Glomerular visceral epithelial cell (primary cell): Measurements from ENCODE around the gene SLC39A11.
"Not testable (repeated sequence)": the region's sequence is repeated elsewhere in the genome, so short reads cannot be mapped to it uniquely, and the experiment has no call there.

Source experiments
- DNase-seq: peaks from one replicate; pipeline ENCODE4 v3.0.0-alpha.2; 2016; ENCODE audit errors: extremely low spot score

The SLC39A11 gene

DNA sequence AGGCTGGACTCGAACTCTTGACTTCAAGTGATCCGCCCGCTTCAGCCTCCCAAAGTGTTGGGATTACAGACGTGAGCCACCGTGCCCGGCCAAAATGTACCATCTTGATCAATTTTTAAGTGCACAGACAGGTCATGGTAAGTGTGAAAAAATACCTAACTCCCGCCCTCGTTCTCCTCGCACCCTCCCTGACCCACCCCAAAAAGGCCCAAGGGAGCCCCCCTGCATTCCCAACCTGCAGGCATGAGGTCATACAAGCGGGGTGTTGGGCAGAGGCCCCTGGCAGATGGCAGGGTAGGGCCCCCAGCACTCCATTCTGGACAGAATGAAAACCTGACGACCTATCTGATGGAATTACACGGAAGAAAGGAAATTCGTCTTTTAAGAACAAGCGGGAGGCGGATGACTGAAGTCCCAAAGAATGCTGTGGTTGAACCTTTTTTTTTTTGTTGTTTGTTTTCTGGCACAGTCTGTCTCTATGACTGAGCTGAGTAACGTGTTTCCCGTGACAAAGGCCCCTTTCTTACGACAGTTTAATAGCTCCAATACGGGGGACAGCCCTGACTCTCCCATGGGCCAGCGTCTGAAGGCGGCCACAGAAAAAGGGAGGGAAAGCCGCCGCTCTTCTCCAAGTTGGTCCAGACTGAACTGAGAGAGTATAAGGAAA, 376.4 kb downstream of the SLC39A11 start:
- DNase-seq, result peak; percentile 96

DNA sequence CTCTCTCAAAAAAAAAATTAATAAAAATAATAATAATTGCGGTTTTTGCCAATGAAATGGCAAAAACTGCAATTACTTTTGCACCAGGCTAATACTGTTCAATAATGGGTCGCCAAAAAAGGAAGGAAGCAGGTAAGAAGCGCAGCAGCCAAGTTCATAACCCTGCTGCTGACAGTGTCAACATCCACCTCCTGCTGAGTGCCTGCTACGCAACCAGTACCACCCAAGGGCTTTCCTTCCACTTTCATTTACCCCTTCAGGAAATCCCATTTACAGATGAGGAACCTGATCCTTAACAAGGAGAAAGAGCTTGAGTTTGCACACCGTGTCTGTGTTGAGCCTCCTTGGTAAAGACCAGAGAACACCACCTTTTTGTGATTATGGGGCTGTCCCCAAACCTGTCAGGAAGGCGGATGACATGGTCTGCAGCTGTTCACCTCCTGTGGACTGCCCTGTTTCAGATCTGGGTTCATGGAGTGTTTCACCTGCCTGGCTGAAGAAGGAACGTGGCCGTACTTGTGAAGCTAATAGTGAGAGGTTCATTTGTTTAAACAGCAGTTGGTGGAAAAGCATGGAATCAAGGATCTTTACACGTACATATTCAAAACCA, 378.0 kb downstream of the SLC39A11 start:
- no peak for DNase-seq

DNA sequence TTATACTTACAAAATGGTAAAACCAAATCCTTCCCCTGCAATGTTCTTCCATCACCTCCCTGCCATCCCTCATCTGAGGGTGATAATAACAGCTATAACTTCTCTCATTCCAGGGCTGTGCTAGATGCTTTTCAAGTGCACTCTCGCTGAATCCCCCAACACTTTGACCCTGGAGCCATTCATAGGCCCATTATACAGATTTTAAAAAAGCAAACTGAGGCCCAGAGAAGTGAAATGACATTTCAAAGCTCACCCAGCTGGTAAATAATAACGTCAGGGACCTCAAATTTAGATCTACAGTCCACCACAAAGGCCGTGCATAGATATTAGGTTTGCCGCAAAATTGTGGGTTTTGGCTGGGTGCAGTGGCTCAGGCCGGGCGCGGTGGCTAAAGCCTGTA, 378.8 kb downstream of the SLC39A11 start:
- no peak for DNase-seq

DNA sequence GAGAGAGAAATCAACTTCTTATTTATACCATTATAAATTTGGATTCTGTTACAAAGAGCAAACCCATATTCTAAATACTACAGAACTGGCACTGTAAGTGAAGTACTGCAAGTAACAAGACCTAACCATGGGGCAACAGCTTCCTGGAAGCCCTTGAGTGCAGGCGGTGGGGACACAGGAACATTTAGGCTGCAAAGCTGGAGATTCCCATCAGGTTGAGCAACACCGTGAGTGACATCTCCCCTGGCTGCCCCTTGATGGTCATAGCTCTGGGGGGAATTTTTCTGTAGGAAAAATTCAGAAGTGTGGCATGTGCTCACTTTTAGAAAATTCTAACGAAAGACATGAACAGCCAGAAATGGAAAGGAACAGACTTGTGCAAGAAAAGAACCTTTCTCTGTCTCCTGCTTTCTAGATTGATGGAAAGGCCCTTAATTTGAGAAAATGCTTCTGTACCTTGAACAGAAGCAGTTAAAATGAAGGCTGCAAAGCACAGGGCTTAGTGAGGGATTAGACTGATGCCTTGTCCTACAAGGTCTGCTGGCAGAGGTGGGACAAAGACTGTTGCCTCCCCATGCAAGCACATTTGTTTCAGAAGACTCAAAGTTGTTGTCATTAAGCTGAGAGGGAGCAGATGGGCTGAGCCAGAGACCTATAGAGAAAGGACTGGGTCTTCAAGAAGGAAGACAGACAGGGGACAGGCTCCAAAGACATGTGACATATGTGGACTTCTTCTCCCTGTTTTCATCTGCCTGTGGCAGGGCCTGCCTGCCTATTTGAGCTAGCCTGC, 380.8 kb downstream of the SLC39A11 start:
- DNase-seq, result no peak

DNA sequence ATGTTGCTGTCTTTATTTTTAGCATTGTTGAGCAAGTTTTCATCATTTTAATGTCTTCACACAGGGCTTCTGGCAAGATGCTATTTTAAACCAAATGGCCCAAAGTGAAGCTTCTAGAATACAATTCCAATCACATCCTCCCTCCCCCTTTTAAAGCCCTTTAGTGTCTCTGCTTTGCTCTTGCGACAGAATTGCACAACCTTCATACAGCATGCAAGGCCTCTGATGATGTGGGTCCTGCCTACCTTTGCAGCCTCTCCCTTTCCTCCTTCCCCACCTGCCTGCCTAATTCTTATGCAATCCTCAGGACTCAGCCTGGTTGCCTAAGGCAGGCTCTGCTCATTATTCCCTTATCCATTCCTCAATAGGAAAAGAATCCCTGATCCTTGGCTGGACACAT, 381.7 kb downstream of the SLC39A11 start:
- DNase-seq, result no peak

DNA sequence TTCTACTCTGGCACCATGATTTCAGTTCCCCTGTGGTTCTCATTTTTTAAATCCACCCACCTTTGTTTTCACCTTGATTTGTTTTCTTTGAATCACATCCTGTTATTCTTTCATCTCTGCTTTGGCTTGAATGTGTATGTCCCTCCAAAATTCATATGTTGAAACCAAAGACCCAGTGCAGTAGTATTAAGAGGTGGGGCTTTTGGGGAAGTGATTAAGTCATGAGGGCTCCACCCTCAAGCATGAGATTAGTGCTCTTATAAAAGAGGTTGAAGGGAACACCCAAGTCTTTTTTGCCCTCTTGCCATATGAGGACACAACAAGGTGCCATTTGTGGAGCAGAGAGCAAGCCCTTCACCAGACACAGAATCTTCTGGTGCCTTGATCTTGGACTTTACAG, 382.3 kb downstream of the SLC39A11 start:
- DNase-seq, result no peak

DNA sequence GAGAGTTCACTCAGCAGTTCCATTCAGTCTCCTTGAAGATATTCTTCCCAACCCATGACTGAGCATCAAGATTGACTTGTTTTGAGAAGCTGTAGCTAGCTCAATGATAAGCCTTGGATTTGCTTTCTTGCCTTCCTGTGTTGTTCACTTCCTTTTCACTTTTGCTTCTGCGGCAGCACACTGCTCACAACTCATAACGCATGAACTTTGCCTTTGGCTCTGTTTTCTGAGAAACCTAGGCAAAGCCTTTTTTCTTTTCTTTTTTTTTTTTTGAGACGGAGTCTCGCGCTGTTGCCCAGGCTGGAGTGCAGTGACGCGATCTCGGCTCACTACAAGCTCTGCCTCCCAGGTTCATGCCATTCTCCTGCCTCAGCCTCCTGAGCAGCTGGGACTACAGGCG, 383.8 kb downstream of the SLC39A11 start:
- DNase-seq, result not testable (repeated sequence)

DNA sequence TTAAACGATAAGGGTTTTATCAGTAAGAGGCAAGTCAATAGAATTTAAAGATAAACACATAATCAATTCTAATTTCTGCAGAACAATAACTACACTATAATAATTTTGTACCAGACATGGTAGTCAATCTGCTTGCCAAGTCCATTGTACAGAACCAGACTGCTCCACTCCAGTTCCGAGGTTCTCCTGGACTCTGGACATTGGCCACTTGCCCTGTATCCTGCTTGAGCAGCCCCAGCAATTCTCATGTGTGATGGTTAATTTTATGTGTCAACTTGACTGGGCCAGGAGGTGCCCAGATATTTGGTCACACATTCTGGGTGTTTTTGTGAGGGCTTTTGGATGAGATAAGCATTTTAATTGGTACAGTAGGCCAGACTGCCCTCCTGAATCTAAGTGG, 384.6 kb downstream of the SLC39A11 start:
- no peak for DNase-seq

DNA sequence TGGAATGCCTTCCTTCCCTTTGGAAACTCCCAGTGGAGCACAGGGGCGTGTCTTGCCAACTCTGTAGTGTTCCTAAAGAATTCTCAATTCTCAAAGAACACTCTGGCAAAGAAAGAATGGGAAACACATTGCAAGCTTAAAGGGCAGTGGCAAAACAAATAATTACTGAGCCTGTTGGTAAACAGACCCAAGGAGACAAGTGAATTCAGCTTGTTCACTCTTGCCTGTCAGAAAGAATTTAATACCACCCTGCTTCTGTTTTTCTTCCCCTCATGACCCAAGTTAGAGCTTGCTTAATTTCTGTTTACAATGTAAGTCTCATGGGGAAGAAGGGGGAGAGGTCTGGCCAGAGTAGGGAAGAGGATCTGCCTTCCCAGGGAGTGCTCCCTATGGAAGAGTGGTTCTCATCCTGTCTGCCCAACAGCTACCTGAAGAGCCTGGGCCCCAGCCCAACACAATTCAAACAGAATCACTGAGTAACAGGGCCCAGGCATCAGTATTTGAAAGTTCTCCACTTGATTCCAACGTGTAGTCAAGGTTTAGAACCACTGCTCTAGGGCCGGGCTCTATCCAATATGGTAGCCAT, 386.0 kb downstream of the SLC39A11 start:
- DNase-seq, result no peak

DNA sequence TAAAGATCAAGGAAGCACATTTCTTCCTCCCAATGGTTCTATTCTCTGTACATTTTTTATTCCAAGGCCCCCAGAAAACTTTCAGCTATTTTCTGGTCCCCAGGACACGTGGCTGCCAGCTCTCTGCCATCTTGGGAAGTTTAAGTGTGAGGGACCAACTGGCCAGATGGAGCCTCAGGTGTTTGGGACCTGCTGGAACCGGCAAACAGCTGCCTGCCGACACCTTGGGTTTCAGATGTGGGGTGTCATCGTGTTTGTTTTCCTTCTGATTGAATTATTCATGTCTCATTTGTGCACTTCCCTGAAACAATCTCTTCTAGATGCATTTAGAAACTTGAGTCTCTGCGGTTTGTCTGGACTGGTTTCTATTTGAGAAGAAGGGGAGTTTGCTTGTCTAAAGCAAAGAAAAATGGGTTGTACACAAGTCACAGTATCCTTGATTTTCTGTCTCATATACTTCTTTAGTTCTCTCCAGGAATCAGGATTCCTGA, 386.5 kb downstream of the SLC39A11 start:
- DNase-seq, result no peak

DNA sequence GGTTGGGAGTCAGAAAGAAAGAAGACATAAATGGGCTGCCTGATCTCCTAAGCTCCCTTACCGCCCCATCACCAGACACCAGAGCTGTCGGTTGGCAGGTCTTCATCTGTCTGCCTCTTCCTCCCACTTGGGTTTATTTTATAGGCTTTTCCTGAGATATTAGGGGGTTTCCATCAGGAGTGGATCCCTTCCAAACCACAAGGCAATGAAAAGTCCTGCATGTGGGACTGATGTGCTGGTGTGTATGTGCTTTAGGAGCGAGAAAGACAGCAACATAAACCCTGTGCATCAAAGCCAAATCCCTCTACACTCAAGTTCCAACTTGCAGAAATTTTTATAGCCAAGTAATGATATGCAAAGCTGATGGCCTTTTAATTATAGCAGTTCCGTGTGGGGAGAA, 389.5 kb downstream of the SLC39A11 start:
- DNase-seq, result peak; percentile 50

DNA sequence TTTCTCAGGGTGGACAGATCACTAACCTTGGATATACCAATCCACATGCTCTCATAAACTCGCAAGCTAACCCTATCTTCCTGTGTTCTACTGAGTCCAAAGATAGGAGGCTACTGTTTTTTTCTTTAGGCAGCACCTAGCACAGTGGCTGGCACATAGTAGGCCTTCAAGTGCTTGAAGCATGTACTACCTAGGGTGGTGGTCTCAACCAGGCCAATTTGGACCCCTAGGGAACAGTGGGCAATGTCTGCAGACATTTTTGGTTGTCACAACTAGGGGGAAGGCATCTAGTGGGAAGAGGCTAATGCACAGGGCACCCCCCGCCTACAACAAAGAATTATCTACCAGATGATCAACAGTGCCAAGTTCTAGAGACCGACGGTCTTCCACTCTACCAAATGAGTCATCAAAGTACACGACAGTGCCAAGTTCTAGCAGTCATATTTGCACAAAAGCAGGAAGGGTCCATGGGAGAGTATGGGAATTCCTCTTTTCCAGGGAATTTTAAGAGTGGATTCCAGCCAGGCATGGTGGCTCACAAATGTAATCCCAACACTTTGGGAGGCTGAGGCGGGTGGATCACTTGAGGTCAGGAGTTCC, 390.3 kb downstream of the SLC39A11 start:
- DNase-seq, result peak; percentile 63

DNA sequence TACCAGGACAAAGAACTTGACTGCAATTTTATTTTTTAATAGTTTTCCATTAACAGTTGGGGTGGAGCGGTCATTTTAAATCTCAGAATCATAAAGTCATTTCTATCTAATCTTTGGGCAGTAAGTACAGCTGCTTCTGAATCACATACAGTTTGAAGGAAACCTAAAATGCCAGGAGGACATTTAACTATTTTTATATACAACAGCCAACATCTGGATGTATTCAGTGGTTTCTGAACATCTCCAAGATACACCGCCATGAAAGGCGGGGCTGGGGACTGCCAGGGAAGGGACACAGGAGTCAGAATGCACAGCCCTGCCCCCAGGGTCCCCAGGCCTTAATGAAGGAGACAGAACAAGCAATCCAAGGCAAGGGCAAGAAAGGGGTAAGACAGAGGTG, 392.3 kb downstream of the SLC39A11 start:
- DNase-seq, result no peak

DNA sequence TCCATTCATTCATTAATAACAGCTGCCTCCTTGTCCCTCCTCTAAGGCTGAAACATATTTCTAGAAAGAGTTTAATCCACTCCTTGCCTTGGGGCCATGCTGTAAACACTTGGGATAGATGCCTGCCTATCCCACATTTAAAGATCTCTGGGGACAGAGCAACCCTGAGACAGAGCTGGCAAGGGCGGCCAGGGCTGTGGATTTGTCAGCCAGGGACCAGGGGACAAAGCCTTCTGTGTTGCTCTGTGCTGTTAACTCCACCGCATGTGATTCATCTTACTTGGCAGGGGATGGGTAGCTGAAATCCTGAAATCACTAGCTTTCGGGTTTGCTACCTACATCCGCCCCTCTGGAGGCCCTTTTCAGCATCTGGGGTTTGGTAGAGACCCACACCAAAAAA, 392.9 kb downstream of the SLC39A11 start:
- no peak for DNase-seq

DNA sequence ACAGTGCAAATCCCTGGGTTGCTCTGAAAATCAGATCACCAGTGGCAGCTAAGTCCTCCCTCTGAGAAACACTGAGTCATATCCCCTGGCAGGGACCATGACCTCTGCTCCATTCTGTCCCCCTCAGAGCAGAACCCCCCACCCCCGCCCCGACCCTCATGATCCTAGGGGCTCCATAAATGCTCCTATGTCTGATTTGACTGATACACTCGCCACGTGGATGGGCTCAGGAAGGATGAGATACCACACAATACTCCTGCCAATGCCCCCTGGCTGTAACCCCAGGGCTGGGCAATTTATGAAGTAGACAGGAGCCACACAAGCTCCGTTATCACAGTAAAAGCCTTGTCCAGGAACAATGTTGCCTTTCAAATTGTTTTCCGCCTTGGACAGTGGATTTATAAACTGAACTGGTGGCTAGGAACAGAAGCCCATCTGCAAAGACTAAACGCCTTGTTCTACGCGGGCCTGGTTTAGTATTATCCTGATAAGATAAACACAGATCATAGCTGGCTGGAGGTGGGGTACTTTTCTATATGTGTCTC, 394.8 kb downstream of the SLC39A11 start:
- no peak for DNase-seq

DNA sequence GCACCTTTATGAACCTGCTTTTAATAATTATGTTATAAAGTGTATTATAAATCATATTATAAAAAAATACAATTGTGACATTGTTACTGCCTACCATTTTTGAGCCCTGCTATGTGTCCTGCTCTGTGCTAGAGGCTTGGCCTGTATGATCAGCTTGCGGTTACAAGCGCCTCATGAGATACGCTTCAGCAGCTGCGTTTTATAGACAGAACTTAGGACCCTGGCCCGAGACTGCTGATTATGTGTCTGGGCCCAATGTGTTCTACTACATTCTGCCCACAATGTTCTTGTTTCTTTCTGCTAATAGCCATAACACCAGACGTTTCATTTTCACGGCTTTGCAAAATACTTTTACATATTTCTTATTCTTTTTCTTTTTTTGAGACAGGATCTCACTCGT, 395.8 kb downstream of the SLC39A11 start:
- DNase-seq, result no peak

DNA sequence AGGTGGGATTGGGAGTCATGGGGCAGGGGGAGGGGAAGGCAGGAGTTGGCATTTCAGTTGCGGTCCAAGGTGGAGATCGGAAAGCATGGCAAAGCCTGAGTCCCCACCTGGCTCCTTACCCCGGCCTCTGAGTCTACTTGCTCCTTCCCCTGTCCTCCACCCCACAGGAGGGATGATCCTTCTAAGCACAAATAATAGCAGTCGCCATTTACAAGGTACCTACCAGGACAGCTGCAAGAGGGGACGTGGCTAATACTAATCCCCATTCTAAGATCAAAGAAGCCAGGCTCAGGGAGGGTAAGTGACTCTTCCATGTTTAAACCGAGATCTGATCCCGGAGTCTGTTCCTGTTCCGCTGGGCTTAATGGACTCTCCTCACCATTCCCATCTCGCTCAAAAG, 396.3 kb downstream of the SLC39A11 start:
- no peak for DNase-seq

DNA sequence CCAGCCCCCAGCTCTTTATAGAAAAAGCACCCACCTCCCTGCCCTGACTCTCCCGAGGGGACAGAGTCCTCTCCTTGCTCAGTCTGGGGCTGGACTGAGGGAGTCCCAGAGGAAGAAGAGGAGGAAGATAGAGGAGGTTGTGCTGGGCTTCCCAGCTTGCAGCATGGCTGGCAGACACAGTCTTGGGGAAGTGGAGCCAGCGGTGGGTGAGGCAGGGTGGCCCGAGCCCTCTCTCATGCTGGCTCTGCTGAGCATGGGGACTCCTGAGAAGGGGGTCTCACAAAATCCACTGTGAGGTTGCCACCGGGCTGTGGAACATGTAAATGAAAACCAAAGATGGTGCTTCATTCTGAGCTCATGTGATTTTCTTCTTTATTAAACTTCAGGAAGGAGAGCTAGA, 398.5 kb downstream of the SLC39A11 start:
- DNase-seq, result no peak

DNA sequence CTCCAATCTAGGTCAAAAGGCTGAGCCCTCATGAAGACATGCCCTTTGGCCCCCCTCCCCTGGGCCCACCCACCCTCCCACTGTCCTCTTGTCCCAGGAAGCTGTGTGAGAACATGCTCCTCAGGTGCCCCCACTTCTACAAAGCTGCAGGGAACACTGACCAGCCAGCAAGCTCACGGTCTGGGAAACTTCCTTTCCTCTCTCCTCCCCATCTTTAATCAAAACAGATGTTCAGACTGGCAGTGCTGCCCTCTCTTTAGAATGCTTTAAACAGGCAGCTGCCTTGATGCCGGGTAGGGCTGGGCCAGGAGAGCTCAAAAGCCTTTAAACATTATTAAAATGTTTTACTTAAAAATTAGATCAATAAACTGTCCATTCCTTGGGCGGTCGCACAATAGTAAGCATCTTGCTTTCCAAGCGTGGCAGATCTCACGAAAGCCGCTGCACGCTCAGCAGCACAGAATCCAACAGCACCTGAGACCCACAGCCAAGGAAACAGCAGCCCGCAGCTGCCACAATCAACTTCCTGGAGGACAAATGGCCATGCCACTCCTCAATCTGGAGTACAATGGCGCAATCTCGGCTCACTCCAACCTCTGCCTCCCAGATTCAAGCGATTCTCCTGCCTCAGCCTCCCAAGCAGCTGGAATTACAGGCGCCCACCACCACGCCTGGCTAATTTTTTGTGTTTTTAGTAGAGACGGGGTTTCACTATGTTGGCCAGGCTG, 399.2 kb downstream of the SLC39A11 start:
- DNase-seq, result no peak

DNA sequence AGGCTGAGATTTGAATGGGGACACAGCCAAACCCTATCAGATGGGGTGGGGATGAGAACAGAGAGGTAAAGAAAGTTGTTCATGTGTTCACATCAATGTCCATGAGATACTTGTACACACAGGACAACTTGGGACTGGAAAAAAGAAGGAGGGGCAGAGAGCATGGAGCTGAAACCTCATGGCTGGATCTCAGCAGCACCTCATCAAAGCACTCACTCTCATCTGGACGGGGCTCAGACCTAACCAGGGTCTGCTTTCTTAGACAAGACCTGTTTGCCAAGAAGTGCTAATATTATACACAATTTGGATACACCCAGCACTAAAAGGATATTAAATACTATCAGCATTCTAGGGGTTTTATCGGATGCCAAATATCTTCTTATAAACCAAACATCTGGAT, 399.8 kb downstream of the SLC39A11 start:
- no peak for DNase-seq

DNA sequence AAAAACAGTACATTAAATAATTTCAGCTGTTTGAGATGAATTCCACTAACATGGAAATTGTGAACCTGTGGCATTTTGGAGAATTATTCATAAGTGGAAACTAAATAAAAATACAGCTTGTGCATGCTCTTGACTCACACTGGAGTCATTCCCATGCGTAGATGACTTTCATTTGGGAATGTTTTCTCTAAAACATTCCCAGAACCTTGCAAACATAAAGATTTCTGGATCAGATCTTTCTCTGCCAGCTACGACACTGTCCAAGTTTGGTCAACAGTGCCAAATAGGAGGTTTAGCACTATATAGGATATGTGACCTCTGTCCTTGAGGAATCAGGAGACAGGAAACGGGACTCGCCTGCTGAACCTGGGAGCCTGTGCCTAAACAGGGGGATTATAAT, 400.9 kb downstream of the SLC39A11 start:
- DNase-seq, result no peak
